Karpas-422 (cell line): ENCODE results near the gene FCHSD2. TPM values are rescaled to one million over a fixed set of nuclear protein-coding genes. Genes with fewer than 3 reads are reported as not detected.
A peak's percentile ranks its signal among the peaks of the same experiment; 100 is the strongest.

Source experiments
- DNase-seq: peaks from one replicate; pipeline ENCODE4 v3.0.0-alpha.2; 2015
- H2AFZ ChIP-seq: fragments of 200-600 bp; sonication (generic); 2 replicates; pipeline ENCODE4 v1.6.1; 2014; ENCODE audit warnings: antibody characterized with exemption, low read length, mixed read lengths
- H3K27ac ChIP-seq: fragments of 200-600 bp; sonication (generic); 2 replicates; pipeline ENCODE4 v1.5.1; 2014; ENCODE audit warnings: mild to moderate bottlenecking, low read length, moderate library complexity
- H3K27me3 ChIP-seq: fragments of 200-600 bp; sonication (generic); 2 replicates; pipeline ENCODE4 v1.6.1; 2014; ENCODE audit warnings: low read length, mixed read lengths
- H3K36me3 ChIP-seq: fragments of 200-600 bp; sonication (generic); 2 replicates; pipeline ENCODE4 v1.6.1; 2014; ENCODE audit warnings: low read length, mixed read lengths; ENCODE audit not compliant: insufficient read depth
- H3K4me1 ChIP-seq: fragments of 200-600 bp; sonication (generic); 2 replicates; pipeline ENCODE4 v1.6.1; 2014; ENCODE audit warnings: mild to moderate bottlenecking, low read length, mixed read lengths
- H3K4me2 ChIP-seq: fragments of 200-600 bp; sonication (generic); 2 replicates; pipeline ENCODE4 v1.6.1; 2014; ENCODE audit warnings: low read length, low read depth, mild to moderate bottlenecking; ENCODE audit not compliant: poor library complexity, severe bottlenecking
- H3K4me3 ChIP-seq: fragments of 200-600 bp; sonication (generic); 2 replicates; pipeline ENCODE4 v1.5.1; 2014; ENCODE audit warnings: mild to moderate bottlenecking, antibody characterized with exemption, low read length, mixed read lengths
- H3K79me2 ChIP-seq: fragments of 200-600 bp; sonication (generic); 2 replicates; pipeline ENCODE4 v1.6.1; 2014; ENCODE audit warnings: mild to moderate bottlenecking, low read length, mixed read lengths
- H3K9ac ChIP-seq: fragments of 200-600 bp; sonication (generic); 2 replicates; pipeline ENCODE4 v1.6.0; 2014; ENCODE audit warnings: low read length
- H3K9me2 ChIP-seq: fragments of 200-600 bp; sonication (generic), shearing (Covaris generic); replicated peaks from 2 replicates; pipeline ENCODE4 v1.6.0; 2014; ENCODE audit warnings: mild to moderate bottlenecking, low read length, moderate library complexity; ENCODE audit not compliant: insufficient read depth
- H3K9me3 ChIP-seq: fragments of 300-700, 200-600 bp; sonication (generic); 2 replicates; pipeline ENCODE4 v1.6.1; 2014; ENCODE audit warnings: low read length, mixed read lengths
- H4K20me1 ChIP-seq: fragments of 200-600 bp; sonication (generic); 2 replicates; pipeline ENCODE4 v1.6.1; 2014; ENCODE audit warnings: mild to moderate bottlenecking, antibody characterized with exemption, low read length, low read depth; ENCODE audit not compliant: insufficient read depth
- total RNA-seq: library from RNA; depleted of rRNA; stranded (reverse); fragments of >200 nt; shearing (Covaris generic); gene quantifications from 2 replicates; pipeline ENCODE4 v1.2.3, GENCODE V29; 2014; ENCODE audit warnings: low replicate concordance

Gene FCHSD2
- total RNA-seq, 1 experiment from 2014 or later = 48.2 TPM

GRCh38 chr11:72848846-72849466 lies 293.2 kb downstream of the FCHSD2 start:
- no peak overlapping the region for H3K9ac ChIP-seq
- no peaks in the 10 kb centered on the region for H3K27me3 ChIP-seq
- H2AFZ ChIP-seq = no peak overlapping the region
- no peak overlapping the region for H3K27ac ChIP-seq
- peak; percentile 64 for DNase-seq
- H3K9me3 ChIP-seq = no peaks in the 10 kb centered on the region
- H3K4me2 ChIP-seq = no peak overlapping the region
- H3K79me2 ChIP-seq = peaks cover 7% of the 10 kb centered on the region; the same call in 1 of the 2 replicates
- no peaks in the 10 kb centered on the region for H4K20me1 ChIP-seq
- H3K4me3 ChIP-seq = no peak overlapping the region
- no peaks in the 10 kb centered on the region for H3K4me1 ChIP-seq
- no peaks in the 10 kb centered on the region for H3K9me2 ChIP-seq
- H3K36me3 ChIP-seq = peaks cover 13% of the 10 kb centered on the region; the same call in 1 of the 2 replicates

- Histone ChIP-seq H3K4me1 (no peaks in the 10 kb centered on the region), H3K9ac (no peak overlapping the region), H3K79me2 (no peaks in the 10 kb centered on the region), H3K4me3 (no peak overlapping the region), H3K36me3 (peaks cover 22% of the 10 kb centered on the region), H3K9me2 (no peaks in the 10 kb centered on the region), H3K27ac (no peak overlapping the region), H3K9me3 (no peaks in the 10 kb centered on the region), H3K4me2 (no peak overlapping the region), H4K20me1 (no peaks in the 10 kb centered on the region), H3K27me3 (no peaks in the 10 kb centered on the region), H2AFZ (no peak overlapping the region)
- no peak for DNase-seq
Measured at GRCh38 chr11:72844356-72844755, 297.8 kb downstream of the FCHSD2 start.

- DNase-seq = no peak
- H3K79me2 ChIP-seq = no peaks in the 10 kb centered on the region
- H3K36me3 ChIP-seq = peaks cover 14% of the 10 kb centered on the region
- H3K27ac ChIP-seq = no peak overlapping the region
- no peaks in the 10 kb centered on the region for H3K27me3 ChIP-seq
- no peak overlapping the region for H2AFZ ChIP-seq
- no peak overlapping the region for H3K4me2 ChIP-seq
- no peaks in the 10 kb centered on the region for H3K9me3 ChIP-seq
- H4K20me1 ChIP-seq = no peaks in the 10 kb centered on the region
- no peak overlapping the region for H3K9ac ChIP-seq
- no peaks in the 10 kb centered on the region for H3K9me2 ChIP-seq
- no peaks in the 10 kb centered on the region for H3K4me1 ChIP-seq
- H3K4me3 ChIP-seq = no peak overlapping the region
Measured at GRCh38 chr11:72842653-72843330, 299.3 kb downstream of the FCHSD2 start.

GRCh38 chr11:72842126-72842525 lies 300.0 kb downstream of the FCHSD2 start:
- Histone ChIP-seq H3K4me3 (no peak overlapping the region), H3K36me3 (peaks cover 20% of the 10 kb centered on the region), H3K9ac (no peak overlapping the region), H3K27me3 (no peaks in the 10 kb centered on the region), H2AFZ (no peak overlapping the region), H4K20me1 (no peaks in the 10 kb centered on the region), H3K4me2 (no peak overlapping the region), H3K79me2 (no peaks in the 10 kb centered on the region), H3K9me3 (no peaks in the 10 kb centered on the region), H3K4me1 (no peaks in the 10 kb centered on the region), H3K27ac (no peak overlapping the region), H3K9me2 (no peaks in the 10 kb centered on the region)
- no peak for DNase-seq

GRCh38 chr11:72841397-72841796 lies 300.7 kb downstream of the FCHSD2 start:
- Histone ChIP-seq H2AFZ (no peak overlapping the region), H3K9me3 (no peaks in the 10 kb centered on the region), H3K79me2 (no peaks in the 10 kb centered on the region), H3K9ac (no peak overlapping the region), H3K27me3 (no peaks in the 10 kb centered on the region), H4K20me1 (no peaks in the 10 kb centered on the region), H3K9me2 (no peaks in the 10 kb centered on the region), H3K4me2 (no peak overlapping the region), H3K36me3 (peaks cover 25% of the 10 kb centered on the region), H3K4me1 (no peaks in the 10 kb centered on the region), H3K27ac (no peak overlapping the region), H3K4me3 (no peak overlapping the region)
- DNase-seq = no peak

- H2AFZ ChIP-seq = no peak overlapping the region
- H3K4me2 ChIP-seq = no peak overlapping the region
- no peaks in the 10 kb centered on the region for H3K9me2 ChIP-seq
- H3K9me3 ChIP-seq = no peaks in the 10 kb centered on the region
- no peaks in the 10 kb centered on the region for H3K4me1 ChIP-seq
- DNase-seq = no peak
- H3K9ac ChIP-seq = no peak overlapping the region
- H3K36me3 ChIP-seq = peaks cover 30% of the 10 kb centered on the region
- H3K27ac ChIP-seq = no peak overlapping the region
- no peak overlapping the region for H3K4me3 ChIP-seq
- H3K27me3 ChIP-seq = no peaks in the 10 kb centered on the region
- no peaks in the 10 kb centered on the region for H4K20me1 ChIP-seq
- no peaks in the 10 kb centered on the region for H3K79me2 ChIP-seq
Measured at GRCh38 chr11:72840780-72841179, 301.3 kb downstream of the FCHSD2 start.

- H3K4me1 ChIP-seq = no peaks in the 10 kb centered on the region
- DNase-seq = no peak
- no peaks in the 10 kb centered on the region for H3K27me3 ChIP-seq
- peaks cover 30% of the 10 kb centered on the region for H3K36me3 ChIP-seq
- H3K4me2 ChIP-seq = no peak overlapping the region
- H3K79me2 ChIP-seq = no peaks in the 10 kb centered on the region
- no peaks in the 10 kb centered on the region for H4K20me1 ChIP-seq
- no peaks in the 10 kb centered on the region for H3K9me2 ChIP-seq
- H3K9ac ChIP-seq = no peak overlapping the region
- H3K9me3 ChIP-seq = no peaks in the 10 kb centered on the region
- no peak overlapping the region for H3K27ac ChIP-seq
- no peak overlapping the region for H2AFZ ChIP-seq
- H3K4me3 ChIP-seq = no peak overlapping the region
Measured at GRCh38 chr11:72838691-72839305, 303.3 kb downstream of the FCHSD2 start.

GRCh38 chr11:72836111-72836510 lies 306.0 kb downstream of the FCHSD2 start:
- Histone ChIP-seq H3K4me2 (no peak overlapping the region), H3K4me3 (no peak overlapping the region), H3K27ac (no peak overlapping the region), H3K9ac (no peak overlapping the region), H3K36me3 (peaks cover 22% of the 10 kb centered on the region; the same call in 1 of the 2 replicates), H3K4me1 (no peaks in the 10 kb centered on the region), H3K79me2 (no peaks in the 10 kb centered on the region), H4K20me1 (no peaks in the 10 kb centered on the region), H2AFZ (no peak overlapping the region), H3K27me3 (no peaks in the 10 kb centered on the region), H3K9me2 (no peaks in the 10 kb centered on the region), H3K9me3 (no peaks in the 10 kb centered on the region)
- DNase-seq = no peak
